H1 (cell line): ENCODE measurements around the gene ANKIB1. TPM values are rescaled to one million over a fixed set of nuclear protein-coding genes. Genes with fewer than 3 reads are reported as not detected.

Source experiments
- BACH1 ChIP-seq: IDR thresholded peaks from 2 replicates; pipeline ENCODE4 v1.6.1; 2012; ENCODE audit warnings: low read length, improper control_type of control experiment
- CREB1 ChIP-seq: IDR thresholded peaks from 2 replicates; pipeline ENCODE4 v1.6.1; 2012; ENCODE audit warnings: inconsistent platforms
- EP300 ChIP-seq, 2 experiments: IDR thresholded peaks; 1 replicate in 1 of 2; 2 replicates in 1 of 2; pipeline ENCODE4 v1.6.1; 2011 to 2012; ENCODE audit warnings: low read depth in 2 of 2, low read length in 2 of 2, mild to moderate bottlenecking in 2 of 2, borderline replicate concordance in 1 of 2, inconsistent platforms in 1 of 2, moderate library complexity in 1 of 2
- FOSL1 ChIP-seq: IDR thresholded peaks from 2 replicates; pipeline ENCODE4 v1.6.1; 2011; ENCODE audit warnings: mild to moderate bottlenecking, low read depth, low read length, moderate library complexity; ENCODE audit not compliant: insufficient read depth
- HDAC6 ChIP-seq: IDR thresholded peaks from one replicate; pipeline ENCODE4 v1.7.1; 2012; ENCODE audit warnings: low read depth, mild to moderate bottlenecking, inconsistent platforms, low read length, moderate library complexity
- KDM5A ChIP-seq: fragments of 200-600 bp; IDR thresholded peaks from 2 replicates; pipeline ENCODE4 v1.7.1; 2012; ENCODE audit warnings: mild to moderate bottlenecking, low read length, inconsistent platforms, mixed read lengths
- RFX5 ChIP-seq: IDR thresholded peaks from 2 replicates; pipeline ENCODE4 v1.6.1; 2011; ENCODE audit warnings: low read depth, low read length, improper control_type of control experiment, borderline replicate concordance
- SIRT6 ChIP-seq: IDR thresholded peaks from one replicate; pipeline ENCODE4 v1.7.1; 2012; ENCODE audit warnings: low read length, inconsistent platforms
- SIX5 ChIP-seq: IDR thresholded peaks from 2 replicates; pipeline ENCODE4 v1.6.1; 2011; ENCODE audit warnings: mild to moderate bottlenecking, low read depth, low read length
- SP4 ChIP-seq: IDR thresholded peaks from 2 replicates; pipeline ENCODE4 v1.6.1; 2012; ENCODE audit warnings: low read length, inconsistent platforms
- SRF ChIP-seq: IDR thresholded peaks from 2 replicates; pipeline ENCODE4 v1.6.1; 2011; ENCODE audit warnings: mild to moderate bottlenecking, low read depth, low read length, moderate library complexity
- polyA plus RNA-seq, 7 experiments: library from polyadenylated mRNA; depleted of rRNA in 3 of 7; stranded (reverse) in 5 of 7; unstranded in 2 of 7; fragments of >200 nt in 5 of 7; fragments of 200-250 nt in 2 of 7; gene quantifications; 1 replicate in 5 of 7; 2 replicates in 1 of 7; 4 replicates in 1 of 7; pipeline versions ENCODE4 v1.2.1 to v1.2.3, GENCODE V29; 2011 to 2013; ENCODE audit warnings: missing spikeins in 2 of 7, mixed read lengths in 2 of 7
- total RNA-seq: library from RNA; stranded (reverse); fragmentation: NEBNext Ultra II Directional; extraction: Animal tissue kit (Norgen Biotek cat#: 25700); gene quantifications from 2 replicates; pipeline ENCODE4 v1.2.1, GENCODE V29; 2021
- TF ChIP-seq, protein P1 (sequence below): fragments of 300-600 bp; sonication (generic); IDR thresholded peaks from 2 replicates; pipeline ENCODE4 v1.7.1; 2012; ENCODE audit warnings: low read length, moderate library complexity, mild to moderate bottlenecking, inconsistent platforms; ENCODE audit not compliant: insufficient replicate concordance
- TF ChIP-seq, protein P2 (sequence below): IDR thresholded peaks from 2 replicates; pipeline ENCODE4 v1.6.1; 2012; ENCODE audit warnings: inconsistent platforms

ANKIB1 gene
- total and polyA plus RNA-seq, 2 of the 8 experiments (the other 6 are each of a cell fraction or from before 2014, with no cell fraction given) = 19.2 to 43.0 TPM

DNA sequence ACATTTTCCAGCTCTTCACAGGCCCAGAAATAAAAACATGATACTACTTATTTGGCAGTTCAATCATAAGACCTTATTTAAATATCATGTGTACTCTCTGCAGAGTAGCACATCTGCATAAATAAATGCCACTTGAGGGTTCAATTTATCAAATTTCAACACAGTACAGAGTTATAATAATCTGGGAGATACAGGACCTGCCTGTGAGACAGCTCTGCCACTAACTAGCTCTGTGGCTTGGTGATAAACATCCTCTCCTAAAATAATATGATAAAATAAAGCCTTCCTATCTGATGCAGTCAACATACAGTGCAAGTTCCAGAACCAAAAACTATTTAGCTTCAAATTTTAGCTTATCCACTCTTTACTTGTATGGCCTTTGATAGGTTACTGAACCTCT, 110.6 kb downstream of the ANKIB1 start (continued):
- TF ChIP-seq, protein P1, sequence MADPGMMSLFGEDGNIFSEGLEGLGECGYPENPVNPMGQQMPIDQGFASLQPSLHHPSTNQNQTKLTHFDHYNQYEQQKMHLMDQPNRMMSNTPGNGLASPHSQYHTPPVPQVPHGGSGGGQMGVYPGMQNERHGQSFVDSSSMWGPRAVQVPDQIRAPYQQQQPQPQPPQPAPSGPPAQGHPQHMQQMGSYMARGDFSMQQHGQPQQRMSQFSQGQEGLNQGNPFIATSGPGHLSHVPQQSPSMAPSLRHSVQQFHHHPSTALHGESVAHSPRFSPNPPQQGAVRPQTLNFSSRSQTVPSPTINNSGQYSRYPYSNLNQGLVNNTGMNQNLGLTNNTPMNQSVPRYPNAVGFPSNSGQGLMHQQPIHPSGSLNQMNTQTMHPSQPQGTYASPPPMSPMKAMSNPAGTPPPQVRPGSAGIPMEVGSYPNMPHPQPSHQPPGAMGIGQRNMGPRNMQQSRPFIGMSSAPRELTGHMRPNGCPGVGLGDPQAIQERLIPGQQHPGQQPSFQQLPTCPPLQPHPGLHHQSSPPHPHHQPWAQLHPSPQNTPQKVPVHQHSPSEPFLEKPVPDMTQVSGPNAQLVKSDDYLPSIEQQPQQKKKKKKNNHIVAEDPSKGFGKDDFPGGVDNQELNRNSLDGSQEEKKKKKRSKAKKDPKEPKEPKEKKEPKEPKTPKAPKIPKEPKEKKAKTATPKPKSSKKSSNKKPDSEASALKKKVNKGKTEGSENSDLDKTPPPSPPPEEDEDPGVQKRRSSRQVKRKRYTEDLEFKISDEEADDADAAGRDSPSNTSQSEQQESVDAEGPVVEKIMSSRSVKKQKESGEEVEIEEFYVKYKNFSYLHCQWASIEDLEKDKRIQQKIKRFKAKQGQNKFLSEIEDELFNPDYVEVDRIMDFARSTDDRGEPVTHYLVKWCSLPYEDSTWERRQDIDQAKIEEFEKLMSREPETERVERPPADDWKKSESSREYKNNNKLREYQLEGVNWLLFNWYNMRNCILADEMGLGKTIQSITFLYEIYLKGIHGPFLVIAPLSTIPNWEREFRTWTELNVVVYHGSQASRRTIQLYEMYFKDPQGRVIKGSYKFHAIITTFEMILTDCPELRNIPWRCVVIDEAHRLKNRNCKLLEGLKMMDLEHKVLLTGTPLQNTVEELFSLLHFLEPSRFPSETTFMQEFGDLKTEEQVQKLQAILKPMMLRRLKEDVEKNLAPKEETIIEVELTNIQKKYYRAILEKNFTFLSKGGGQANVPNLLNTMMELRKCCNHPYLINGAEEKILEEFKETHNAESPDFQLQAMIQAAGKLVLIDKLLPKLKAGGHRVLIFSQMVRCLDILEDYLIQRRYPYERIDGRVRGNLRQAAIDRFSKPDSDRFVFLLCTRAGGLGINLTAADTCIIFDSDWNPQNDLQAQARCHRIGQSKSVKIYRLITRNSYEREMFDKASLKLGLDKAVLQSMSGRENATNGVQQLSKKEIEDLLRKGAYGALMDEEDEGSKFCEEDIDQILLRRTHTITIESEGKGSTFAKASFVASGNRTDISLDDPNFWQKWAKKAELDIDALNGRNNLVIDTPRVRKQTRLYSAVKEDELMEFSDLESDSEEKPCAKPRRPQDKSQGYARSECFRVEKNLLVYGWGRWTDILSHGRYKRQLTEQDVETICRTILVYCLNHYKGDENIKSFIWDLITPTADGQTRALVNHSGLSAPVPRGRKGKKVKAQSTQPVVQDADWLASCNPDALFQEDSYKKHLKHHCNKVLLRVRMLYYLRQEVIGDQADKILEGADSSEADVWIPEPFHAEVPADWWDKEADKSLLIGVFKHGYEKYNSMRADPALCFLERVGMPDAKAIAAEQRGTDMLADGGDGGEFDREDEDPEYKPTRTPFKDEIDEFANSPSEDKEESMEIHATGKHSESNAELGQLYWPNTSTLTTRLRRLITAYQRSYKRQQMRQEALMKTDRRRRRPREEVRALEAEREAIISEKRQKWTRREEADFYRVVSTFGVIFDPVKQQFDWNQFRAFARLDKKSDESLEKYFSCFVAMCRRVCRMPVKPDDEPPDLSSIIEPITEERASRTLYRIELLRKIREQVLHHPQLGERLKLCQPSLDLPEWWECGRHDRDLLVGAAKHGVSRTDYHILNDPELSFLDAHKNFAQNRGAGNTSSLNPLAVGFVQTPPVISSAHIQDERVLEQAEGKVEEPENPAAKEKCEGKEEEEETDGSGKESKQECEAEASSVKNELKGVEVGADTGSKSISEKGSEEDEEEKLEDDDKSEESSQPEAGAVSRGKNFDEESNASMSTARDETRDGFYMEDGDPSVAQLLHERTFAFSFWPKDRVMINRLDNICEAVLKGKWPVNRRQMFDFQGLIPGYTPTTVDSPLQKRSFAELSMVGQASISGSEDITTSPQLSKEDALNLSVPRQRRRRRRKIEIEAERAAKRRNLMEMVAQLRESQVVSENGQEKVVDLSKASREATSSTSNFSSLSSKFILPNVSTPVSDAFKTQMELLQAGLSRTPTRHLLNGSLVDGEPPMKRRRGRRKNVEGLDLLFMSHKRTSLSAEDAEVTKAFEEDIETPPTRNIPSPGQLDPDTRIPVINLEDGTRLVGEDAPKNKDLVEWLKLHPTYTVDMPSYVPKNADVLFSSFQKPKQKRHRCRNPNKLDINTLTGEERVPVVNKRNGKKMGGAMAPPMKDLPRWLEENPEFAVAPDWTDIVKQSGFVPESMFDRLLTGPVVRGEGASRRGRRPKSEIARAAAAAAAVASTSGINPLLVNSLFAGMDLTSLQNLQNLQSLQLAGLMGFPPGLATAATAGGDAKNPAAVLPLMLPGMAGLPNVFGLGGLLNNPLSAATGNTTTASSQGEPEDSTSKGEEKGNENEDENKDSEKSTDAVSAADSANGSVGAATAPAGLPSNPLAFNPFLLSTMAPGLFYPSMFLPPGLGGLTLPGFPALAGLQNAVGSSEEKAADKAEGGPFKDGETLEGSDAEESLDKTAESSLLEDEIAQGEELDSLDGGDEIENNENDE = no peak
- TF ChIP-seq, protein P2, sequence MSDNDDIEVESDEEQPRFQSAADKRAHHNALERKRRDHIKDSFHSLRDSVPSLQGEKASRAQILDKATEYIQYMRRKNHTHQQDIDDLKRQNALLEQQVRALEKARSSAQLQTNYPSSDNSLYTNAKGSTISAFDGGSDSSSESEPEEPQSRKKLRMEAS = no peak
- TF ChIP-seq RFX5 = no peak
- no peak for TF ChIP-seq CREB1
- no peak for TF ChIP-seq SRF
- no peak for TF ChIP-seq SIX5
- TF ChIP-seq SP4 = no peak
- no peak for TF ChIP-seq SIRT6
- TF ChIP-seq EP300 (IDR thresholded peaks at IDR 0.05; ENCODE audit: borderline replicate concordance in 1 of 2, low read depth in 2 of 2, low read length in 2 of 2) = no peak
- TF ChIP-seq BACH1 = no peak
- TF ChIP-seq HDAC6 = no peak
- TF ChIP-seq KDM5A = no peak
- TF ChIP-seq FOSL1 = no peak
